GM12878 (cell line): ENCODE data around the gene CDH1. TPM values are rescaled to one million over a fixed set of nuclear protein-coding genes. Genes with fewer than 3 reads are reported as not detected.

ENCODE experiments used
- ATAC-seq: fragments of 200-7000 bp; cut with Tn5 transposase; 3 replicates; pipeline ENCODE4 v1.9.1; 2020; ENCODE audit warnings: mild to moderate bottlenecking, moderate library complexity
- BruUV-seq: library from RNA; stranded (reverse); fragments of 400-500 nt; replicated peaks from 2 replicates; lab custom pipeline; 2021; lab: Mats Ljungman, UMichigan
- CTCF ChIA-PET: fragments of 300-600 bp; sonication (Branson Sonifier 250); formaldehyde crosslinking; extraction: SDS; loops from one replicate; lab custom pipeline; 2021; ENCODE audit warnings: inconsistent platforms; lab: Yijun Ruan, JAX
- POLR2A ChIA-PET: fragments of 350-600 bp; formaldehyde crosslinking; extraction: SDS; loops from one replicate; lab custom pipeline; 2021; ENCODE audit warnings: inconsistent platforms; lab: Charles Lee
- RAD21 ChIA-PET: fragments of 300-600 bp; sonication (Branson Sonifier 250); formaldehyde crosslinking; loops from one replicate; lab custom pipeline; 2023; ENCODE audit warnings: antibody characterized with exemption; ENCODE audit not compliant: unreplicated experiment; lab: Charles Lee
- SMC1A ChIA-PET: fragments of 300-600 bp; sonication (Branson Sonifier 250); formaldehyde crosslinking; loops from one replicate; lab custom pipeline; 2023; ENCODE audit not compliant: unreplicated experiment, uncharacterized antibody; lab: Charles Lee
- DNase-seq: peaks from one replicate; pipeline ENCODE4 v3.0.0-alpha.2; 2011; ENCODE audit warnings: low read depth, low spot score
- FAIRE-seq: peaks from 3 replicates; lab custom pipeline; 2011; peaks lifted over from hg19 to GRCh38; lab: Jason Lieb, UNC
- H2AFZ ChIP-seq: 2 replicates; pipeline ENCODE4 v1.6.0; 2011; ENCODE audit warnings: low read depth, low read length, control low read depth; ENCODE audit not compliant: control insufficient read depth
- H3K27ac ChIP-seq: 2 replicates; pipeline ENCODE4 v1.5.1; 2011; ENCODE audit warnings: control low read depth; ENCODE audit not compliant: control insufficient read depth, insufficient read depth
- H3K27me3 ChIP-seq, 2 experiments: replicated peaks in 1 of 2; 2 replicates each; pipeline versions ENCODE4 v1.6.0 to v1.6.1; 2011; ENCODE audit warnings: low read length in 1 of 2; ENCODE audit not compliant: control insufficient read depth in 2 of 2, insufficient read depth in 2 of 2
- H3K36me3 ChIP-seq, 2 experiments: 2 replicates each; pipeline ENCODE4 v1.5.1; 2011; ENCODE audit warnings: low read length in 1 of 2; ENCODE audit not compliant: control insufficient read depth in 2 of 2, insufficient read depth in 2 of 2
- H3K4me1 ChIP-seq: 2 replicates; pipeline ENCODE4 v1.6.1; 2011; ENCODE audit warnings: mild to moderate bottlenecking, low read length, moderate library complexity, mixed read lengths; ENCODE audit not compliant: control insufficient read depth, insufficient read depth
- H3K4me2 ChIP-seq: 2 replicates; pipeline ENCODE4 v1.6.0; 2011; ENCODE audit warnings: control low read depth; ENCODE audit not compliant: control insufficient read depth, insufficient read depth
- H3K4me3 ChIP-seq: fragments of 200-600 bp; sonication (generic); 2 replicates; pipeline ENCODE4 v1.5.1; 2016
- H3K79me2 ChIP-seq: 2 replicates; pipeline ENCODE4 v1.6.0; 2011; ENCODE audit warnings: low read length; ENCODE audit not compliant: control insufficient read depth, insufficient read depth
- H3K9ac ChIP-seq: 2 replicates; pipeline ENCODE4 v1.8.0; 2011; ENCODE audit warnings: low read length, control low read depth, mixed read lengths; ENCODE audit not compliant: control insufficient read depth, insufficient read depth
- H3K9me3 ChIP-seq: replicated peaks from 3 replicates; pipeline ENCODE4 v1.5.1; 2011; ENCODE audit warnings: mild to moderate bottlenecking, low read length; ENCODE audit not compliant: control insufficient read depth, insufficient read depth
- H4K20me1 ChIP-seq: 2 replicates; pipeline ENCODE4 v1.6.0; 2011; ENCODE audit not compliant: control insufficient read depth, insufficient read depth
- CBX3 ChIP-seq: fragments of 200-600 bp; sonication (generic); IDR thresholded peaks from 2 replicates; pipeline ENCODE4 v1.6.1; 2016; ENCODE audit warnings: low read depth, borderline replicate concordance
- FOS ChIP-seq: IDR thresholded peaks from 3 replicates; pipeline ENCODE4 v1.6.1; 2011; ENCODE audit warnings: borderline replicate concordance; ENCODE audit not compliant: insufficient read length; ENCODE audit errors: extremely low read depth
- HSF1 ChIP-seq: fragments of 150-350 bp; IDR thresholded peaks from 2 replicates; pipeline ENCODE4 v1.6.1; 2014; ENCODE audit warnings: mild to moderate bottlenecking, low read depth, low read length
- NFYB ChIP-seq: IDR thresholded peaks from 2 replicates; pipeline ENCODE4 v1.6.1; 2011; ENCODE audit warnings: low read depth, mild to moderate bottlenecking, low read length, improper control_type of control experiment, moderate library complexity; ENCODE audit not compliant: insufficient read depth
- PBX3 ChIP-seq: IDR thresholded peaks from 2 replicates; pipeline ENCODE4 v1.6.1; 2011; ENCODE audit warnings: mild to moderate bottlenecking, low read depth, low read length, moderate library complexity; ENCODE audit not compliant: insufficient replicate concordance
- RAD51 ChIP-seq: fragments of 450-650 bp; IDR thresholded peaks from 2 replicates; pipeline ENCODE4 v1.6.1; 2016; ENCODE audit warnings: moderate library complexity, mild to moderate bottlenecking, inconsistent platforms
- SIX5 ChIP-seq: IDR thresholded peaks from 2 replicates; pipeline ENCODE4 v1.6.1; 2011; ENCODE audit warnings: mild to moderate bottlenecking, low read depth, low read length, moderate library complexity; ENCODE audit not compliant: severe bottlenecking
- WGBS: methylation state at CpG from one replicate; pipeline ENCODE4 v1.1.6; 2016; ENCODE audit warnings: low lambda C conversion rate; ENCODE audit not compliant: insufficient replicate concordance, insufficient coverage; ENCODE audit errors: missing lambda C conversion rate; 5-methylcytosine and 5-hydroxymethylcytosine counted together
- in situ Hi-C: fragments of 300-500 bp; cut with MboI; formaldehyde crosslinking; loops from 9 replicates; pipeline ENCODE4 v1.14.3; 2018; ENCODE audit warnings: mixed read lengths
- intact Hi-C: fragments of 100-400 bp; cut with micrococcal nuclease; formaldehyde crosslinking; loops from one replicate; pipeline ENCODE4 v1.14.2; 2022; ENCODE audit not compliant: unreplicated experiment
- polyA plus RNA-seq, 11 experiments: library from polyadenylated mRNA; depleted of rRNA in 4 of 11; unstranded in 6 of 11; stranded (reverse) in 5 of 11; fragments of >200 nt; fragmentation: Nextera tagmentation in 4 of 11; fragmentation: Illumina TruSeq in 1 of 11; extraction: Ambion mirVana in 4 of 11; extraction: Trizol in 1 of 11; gene quantifications; 1 replicate in 1 of 11; 2 replicates in 10 of 11; pipeline versions ENCODE4 v1.2.1 to v1.2.3, GENCODE V29; 2011 to 2016; ENCODE audit warnings: inconsistent platforms in 2 of 11, missing spikeins in 2 of 11, low read depth in 1 of 11
- total RNA-seq, 4 experiments: library from RNA; depleted of rRNA in 3 of 4; stranded (reverse); fragments of >200 nt in 3 of 4; fragmentation: Illumina TruSeq in 1 of 4; extraction: Trizol in 1 of 4; gene quantifications; 2 replicates each; pipeline versions ENCODE4 v1.2.1 to v1.2.3, GENCODE V29; 2013 to 2021
- TF ChIP-seq, protein P1 (sequence below): fragments of 450-650 bp; IDR thresholded peaks from 2 replicates; pipeline ENCODE4 v1.6.1; 2017; ENCODE audit warnings: mild to moderate bottlenecking

Gene CDH1
- total and polyA plus RNA-seq, 10 of the 15 experiments (the other 5 are each of a cell fraction or from before 2014, with no cell fraction given), result 2.2 to 30.6 (median 17.7) TPM

- no peak overlapping the region for H3K4me3 ChIP-seq
- no peak overlapping the region for H2AFZ ChIP-seq
- ChIA-PET RAD21 (interaction anchor here (1.0 to 1.4 kb wide), 3 partner anchors 100 to 456 kb away, joined by 4 to 5 read pairs (median 4); partner anchors contain the start of gene PLA2G15), POLR2A (no interaction called here), CTCF (interaction anchor here (1.1 to 3.5 kb wide), 4 partner anchors 98 to 173 kb away, joined by 3 to 15 read pairs (median 3); no protein-coding TSS in a partner anchor), SMC1A (no interaction called here)
- TF ChIP-seq CBX3 (no peak), RAD51 (no peak), NFYB (no peak), SIX5 (no peak), HSF1 (no peak), FOS (no peak), PBX3 (no peak)
- TF ChIP-seq, protein P1, sequence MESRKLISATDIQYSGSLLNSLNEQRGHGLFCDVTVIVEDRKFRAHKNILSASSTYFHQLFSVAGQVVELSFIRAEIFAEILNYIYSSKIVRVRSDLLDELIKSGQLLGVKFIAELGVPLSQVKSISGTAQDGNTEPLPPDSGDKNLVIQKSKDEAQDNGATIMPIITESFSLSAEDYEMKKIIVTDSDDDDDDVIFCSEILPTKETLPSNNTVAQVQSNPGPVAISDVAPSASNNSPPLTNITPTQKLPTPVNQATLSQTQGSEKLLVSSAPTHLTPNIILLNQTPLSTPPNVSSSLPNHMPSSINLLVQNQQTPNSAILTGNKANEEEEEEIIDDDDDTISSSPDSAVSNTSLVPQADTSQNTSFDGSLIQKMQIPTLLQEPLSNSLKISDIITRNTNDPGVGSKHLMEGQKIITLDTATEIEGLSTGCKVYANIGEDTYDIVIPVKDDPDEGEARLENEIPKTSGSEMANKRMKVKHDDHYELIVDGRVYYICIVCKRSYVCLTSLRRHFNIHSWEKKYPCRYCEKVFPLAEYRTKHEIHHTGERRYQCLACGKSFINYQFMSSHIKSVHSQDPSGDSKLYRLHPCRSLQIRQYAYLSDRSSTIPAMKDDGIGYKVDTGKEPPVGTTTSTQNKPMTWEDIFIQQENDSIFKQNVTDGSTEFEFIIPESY, result no peak
- BruUV-seq, result no TSS peak
- WGBS, result 64% methylated on average over 5 of the region's 5 CpGs
- no peaks in the 10 kb centered on the region for H3K36me3 ChIP-seq
- in situ Hi-C loops (loop anchor here (5.0 kb wide), 1 partner anchor 421 kb away; no protein-coding TSS in a partner anchor), intact Hi-C loops (no loop called here)
- no peaks in the 10 kb centered on the region for H3K9me3 ChIP-seq
- no peak overlapping the region for H3K9ac ChIP-seq
- no peaks in the 10 kb centered on the region for H3K27me3 ChIP-seq
- no peak overlapping the region for H3K4me2 ChIP-seq
- no peak for ATAC-seq
- H4K20me1 ChIP-seq, result no peaks in the 10 kb centered on the region
- no peak overlapping the region for H3K27ac ChIP-seq
- H3K79me2 ChIP-seq, result no peaks in the 10 kb centered on the region
- peaks cover 3% of the 10 kb centered on the region; the same call in 1 of the 2 replicates for H3K4me1 ChIP-seq
- DNase-seq, result no peak
- FAIRE-seq, result no peak
Observed at GRCh38 chr16:68700831-68701230, 36.3 kb upstream of the CDH1 start.
